HG03280 (cell line): Measurements from ENCODE around the gene NEURL4.
A peak's percentile ranks its signal among the peaks of the same experiment; 100 is the strongest.
"Not testable (repeated sequence)": the region's sequence is repeated elsewhere in the genome, so short reads cannot be mapped to it uniquely, and the experiment has no call there.

Experiments
- ATAC-seq: cut with Tn5 transposase; IDR thresholded peaks from one replicate; pipeline ENCODE4 v1.9.1; 2021; ENCODE audit warnings: mild to moderate bottlenecking, moderate library complexity; ENCODE audit not compliant: unreplicated experiment

Gene NEURL4

DNA sequence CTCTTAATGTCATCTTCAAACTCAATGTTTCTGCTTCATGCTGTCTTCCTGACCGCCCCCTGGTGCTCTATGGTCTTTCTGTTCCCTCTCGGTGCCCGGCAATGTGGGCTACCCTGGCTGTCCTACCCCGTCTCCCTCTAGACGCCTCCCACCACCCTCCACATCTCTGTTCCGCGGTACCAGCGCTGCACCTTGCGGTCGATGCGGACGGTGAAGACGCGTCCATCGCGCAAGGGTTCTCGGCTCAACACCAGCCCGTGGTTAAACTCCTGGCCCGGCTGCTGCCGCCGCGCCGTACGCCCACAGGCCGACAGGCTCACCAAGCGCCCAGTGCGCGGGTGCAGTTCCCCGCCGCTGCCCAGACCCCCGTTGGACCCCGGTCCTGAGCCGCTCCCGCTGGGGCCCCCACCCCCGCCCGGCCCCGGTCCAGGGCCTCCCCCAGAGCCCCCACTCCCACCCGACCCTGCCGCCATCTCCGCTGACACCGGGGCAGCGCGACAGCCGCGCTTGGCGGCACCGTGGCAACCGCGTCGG, at the start of gene NEURL4:
Gene NEURL4, minus strand, starts transcription at position 496 of the 534 bp plus-strand sequence. Its CDS starts 23 bp downstream, at position 473.
- ATAC-seq: peak; percentile 4

- no peak for ATAC-seq
Observed at GRCh38 chr17:7374353-7374752, 45.2 kb upstream of the NEURL4 start.

DNA sequence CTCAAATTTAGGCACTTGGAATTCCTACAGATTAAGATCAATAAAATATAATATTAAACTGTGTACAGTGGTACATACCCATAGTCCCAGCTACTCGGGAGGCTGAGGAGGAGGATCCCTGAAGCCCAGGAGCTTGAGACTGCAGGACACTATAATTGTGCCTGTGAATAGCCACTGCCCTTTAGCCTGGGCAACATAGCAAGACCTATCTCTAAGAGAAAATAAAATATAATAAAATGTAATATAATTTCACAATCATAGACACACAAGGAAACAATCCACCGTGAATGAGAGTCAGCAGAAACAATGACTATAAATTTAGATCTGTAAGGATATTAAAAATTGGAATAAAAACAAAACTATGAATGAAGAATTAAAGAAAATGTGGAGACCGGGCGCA, 41.7 kb upstream of the NEURL4 start:
- no peak for ATAC-seq

- no peak for ATAC-seq
Observed at GRCh38 chr17:7369825-7370224, 40.7 kb upstream of the NEURL4 start.

DNA sequence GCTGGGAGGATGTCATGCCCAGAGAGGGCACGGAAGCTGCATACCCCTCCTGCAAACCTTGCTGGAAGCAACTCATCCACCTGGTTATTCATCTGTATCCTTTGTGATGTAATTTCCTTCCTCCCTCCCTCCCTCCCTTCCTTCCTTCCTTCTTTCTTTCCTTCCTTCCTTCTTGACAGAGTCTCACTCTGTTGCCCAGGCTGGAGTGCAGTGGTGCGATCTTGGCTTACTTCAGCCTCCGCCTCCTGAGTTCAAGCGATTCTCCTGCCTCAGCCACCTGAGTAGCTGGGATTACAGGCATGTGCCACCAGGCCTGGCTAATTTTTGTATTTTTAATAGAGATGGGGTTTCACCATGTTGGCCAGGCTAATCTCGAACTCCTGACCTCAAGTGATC, 39.5 kb upstream of the NEURL4 start:
- ATAC-seq: not testable (repeated sequence)

- no peak for ATAC-seq
Observed at GRCh38 chr17:7367918-7368598, 38.9 kb upstream of the NEURL4 start.

DNA sequence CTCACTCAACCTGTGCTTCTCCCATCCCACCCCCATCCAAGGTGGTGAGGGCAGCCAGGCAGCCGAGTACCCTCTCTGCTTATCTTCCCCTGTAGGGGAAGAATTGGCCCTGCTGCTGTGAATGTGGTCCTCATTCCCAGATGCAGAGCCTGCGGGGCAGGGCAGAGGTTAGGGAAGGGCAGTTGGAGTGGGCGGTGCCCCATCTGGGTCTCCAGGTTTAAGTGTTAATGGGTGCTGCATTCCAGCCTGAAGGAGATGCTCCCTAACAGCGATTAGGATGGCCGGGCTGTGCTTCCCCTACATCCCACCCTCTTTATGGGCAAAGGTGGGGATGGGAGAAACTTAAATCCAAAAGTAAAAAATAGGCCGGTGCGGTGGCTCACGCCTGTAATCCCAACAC, 37.9 kb upstream of the NEURL4 start:
- no peak for ATAC-seq

GRCh38 chr17:7365963-7366362, 36.8 kb upstream of the NEURL4 start:
- not testable (repeated sequence) for ATAC-seq

DNA sequence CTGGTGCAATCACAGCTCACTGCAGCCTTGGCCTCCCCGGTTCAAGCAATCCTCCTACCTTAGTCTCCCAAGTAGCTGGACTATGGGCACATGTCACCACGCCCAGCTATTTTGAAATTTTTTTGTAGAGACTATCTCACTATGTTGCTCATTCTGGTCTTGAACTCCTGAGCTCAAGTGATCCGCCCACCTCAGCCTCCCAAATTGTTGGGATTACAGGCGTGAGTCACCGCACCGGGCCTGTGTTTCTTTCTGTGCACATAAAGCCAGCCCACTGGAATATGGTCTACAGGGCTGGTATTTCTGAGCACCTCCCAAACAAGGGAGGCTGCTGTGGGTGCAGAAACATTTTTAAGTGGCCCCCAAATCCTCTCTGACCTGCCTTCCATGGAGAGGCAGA, 34.2 kb upstream of the NEURL4 start:
- ATAC-seq: no peak

DNA sequence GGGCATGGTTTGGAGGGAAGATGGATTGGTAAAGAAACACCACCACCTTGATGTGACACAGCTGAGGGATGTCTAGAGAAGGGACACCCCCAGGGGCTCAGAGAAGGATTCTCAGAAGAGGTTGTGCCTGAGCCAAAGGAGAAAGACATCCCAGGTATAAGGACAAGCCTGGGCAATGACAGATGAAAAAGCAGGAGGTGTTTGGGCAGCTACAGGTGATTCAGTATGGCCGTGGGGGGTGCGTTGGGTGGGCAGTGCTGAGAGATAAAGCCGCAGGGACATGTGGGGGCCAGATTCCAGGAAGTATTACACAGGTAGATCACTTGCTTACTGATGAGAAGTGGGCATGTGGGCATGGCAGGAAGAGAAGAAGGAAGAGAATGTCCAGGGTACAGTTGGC, 32.8 kb upstream of the NEURL4 start:
- no peak for ATAC-seq

GRCh38 chr17:7357381-7357780, 28.2 kb upstream of the NEURL4 start:
- no peak for ATAC-seq

DNA sequence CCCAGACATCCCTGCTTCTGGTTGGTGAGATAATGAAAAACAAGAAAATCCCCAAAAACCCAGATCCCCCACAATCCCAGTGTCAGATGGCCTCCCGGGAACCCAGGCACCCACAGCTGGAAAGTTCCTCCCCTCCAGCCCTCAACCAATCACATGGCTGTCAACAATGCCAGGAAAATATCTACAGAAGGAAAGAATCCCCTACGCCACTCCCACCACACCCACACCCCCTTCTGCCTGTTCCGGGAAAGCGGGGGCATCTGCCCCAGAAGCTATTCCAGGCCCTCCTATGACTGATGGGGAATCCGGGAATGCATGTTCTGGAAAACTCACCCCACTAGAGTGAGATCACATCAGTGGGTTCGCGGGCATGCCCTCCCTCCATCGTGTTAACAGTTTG, 27.6 kb upstream of the NEURL4 start:
- ATAC-seq: no peak

GRCh38 chr17:7356072-7356549, 27.0 kb upstream of the NEURL4 start:
- no peak for ATAC-seq

- no peak for ATAC-seq
Observed at GRCh38 chr17:7355573-7355972, 26.4 kb upstream of the NEURL4 start.

DNA sequence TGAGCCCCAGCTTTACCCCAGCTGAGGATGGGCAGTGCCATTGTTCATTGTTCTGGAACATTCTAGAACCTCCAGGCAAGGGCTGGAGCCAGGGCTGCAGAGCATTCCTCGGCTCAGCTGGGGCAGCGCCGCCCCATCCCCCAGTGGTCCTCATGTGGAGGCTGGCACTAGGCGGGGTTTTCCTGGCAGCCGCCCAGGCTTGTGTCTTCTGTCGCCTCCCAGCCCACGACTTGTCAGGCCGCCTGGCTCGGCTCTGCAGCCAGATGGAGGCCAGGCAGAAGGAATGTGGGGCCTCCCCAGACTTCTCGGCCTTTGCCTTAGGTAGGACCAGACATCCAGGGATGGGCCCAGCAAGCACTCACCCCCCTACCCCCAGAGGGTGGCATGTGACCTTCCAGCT, 25.9 kb upstream of the NEURL4 start, which contains the start of gene TMEM95:
Gene TMEM95, plus strand, starts transcription at position 104 of the 400 bp plus-strand sequence. Its CDS starts 49 bp downstream, at position 153.
- no peak for ATAC-seq

- no peak for ATAC-seq
Observed at GRCh38 chr17:7354262-7354843, 25.2 kb upstream of the NEURL4 start.

- no peak for ATAC-seq
Observed at GRCh38 chr17:7352910-7353635, 23.9 kb upstream of the NEURL4 start.

DNA sequence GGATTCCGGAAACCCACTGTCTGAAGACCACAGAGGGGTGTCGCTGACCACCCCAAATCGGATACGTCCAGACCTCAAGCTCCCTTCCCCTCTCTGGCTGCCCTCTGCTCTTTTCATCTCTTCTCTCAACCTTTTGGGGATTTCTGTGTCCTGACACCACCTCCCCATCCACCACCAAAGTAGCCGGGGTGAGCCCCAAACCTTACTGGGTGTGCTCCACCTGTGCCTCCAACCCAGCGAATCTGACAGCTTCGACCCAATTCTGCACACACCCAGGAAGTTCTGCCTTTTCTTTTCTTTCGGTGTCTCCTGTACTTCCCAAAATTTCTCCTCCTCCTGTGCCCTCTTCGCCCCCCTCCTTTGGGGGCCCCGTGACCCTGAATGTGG, 23.4 kb upstream of the NEURL4 start:
- no peak for ATAC-seq

DNA sequence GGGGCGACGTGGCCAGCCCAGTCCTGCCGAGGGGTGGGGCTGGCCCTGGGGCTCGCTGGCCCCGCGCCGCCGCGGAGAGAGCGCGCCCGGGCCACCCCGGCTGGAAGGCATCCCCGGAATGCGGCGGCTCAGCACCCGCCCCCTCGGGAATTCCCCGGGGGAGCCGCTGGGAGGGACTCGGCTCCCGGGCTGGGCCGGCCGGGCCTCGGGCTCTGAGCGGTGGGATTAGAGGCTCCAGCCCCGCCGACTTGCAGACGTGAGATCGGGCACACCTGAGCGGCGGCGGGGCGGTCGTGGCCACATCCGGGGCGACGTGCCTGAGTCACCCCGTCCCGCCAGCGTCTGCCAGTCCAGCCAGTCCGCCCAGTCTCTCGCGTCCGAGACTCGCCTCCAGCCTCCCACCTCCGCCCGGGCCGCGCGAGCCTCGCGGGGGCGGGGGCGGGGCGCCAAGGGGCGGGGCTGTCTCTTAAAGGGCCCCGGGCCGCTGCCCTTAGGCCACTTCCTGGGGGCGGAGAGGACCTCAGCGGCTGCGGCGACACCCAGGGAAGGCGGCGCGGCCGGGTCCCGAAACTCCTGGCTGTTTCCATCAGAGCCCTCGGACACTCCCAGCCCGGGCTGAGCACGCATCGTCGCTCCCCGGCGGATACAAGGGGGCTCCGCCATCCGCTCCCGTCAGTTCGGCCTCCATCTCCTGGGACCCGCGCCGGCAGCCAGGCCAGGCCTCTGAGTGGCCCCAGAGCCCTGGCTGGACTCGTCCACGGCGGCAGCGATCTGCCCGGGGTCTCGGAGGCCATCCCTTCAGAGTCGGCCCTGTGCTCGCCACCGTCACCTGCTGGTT, 22.7 kb upstream of the NEURL4 start, which contains the start of gene KCTD11:
Gene KCTD11, plus strand, starts transcription at position 498 of the 838 bp plus-strand sequence.
- ATAC-seq: peak; percentile 61

DNA sequence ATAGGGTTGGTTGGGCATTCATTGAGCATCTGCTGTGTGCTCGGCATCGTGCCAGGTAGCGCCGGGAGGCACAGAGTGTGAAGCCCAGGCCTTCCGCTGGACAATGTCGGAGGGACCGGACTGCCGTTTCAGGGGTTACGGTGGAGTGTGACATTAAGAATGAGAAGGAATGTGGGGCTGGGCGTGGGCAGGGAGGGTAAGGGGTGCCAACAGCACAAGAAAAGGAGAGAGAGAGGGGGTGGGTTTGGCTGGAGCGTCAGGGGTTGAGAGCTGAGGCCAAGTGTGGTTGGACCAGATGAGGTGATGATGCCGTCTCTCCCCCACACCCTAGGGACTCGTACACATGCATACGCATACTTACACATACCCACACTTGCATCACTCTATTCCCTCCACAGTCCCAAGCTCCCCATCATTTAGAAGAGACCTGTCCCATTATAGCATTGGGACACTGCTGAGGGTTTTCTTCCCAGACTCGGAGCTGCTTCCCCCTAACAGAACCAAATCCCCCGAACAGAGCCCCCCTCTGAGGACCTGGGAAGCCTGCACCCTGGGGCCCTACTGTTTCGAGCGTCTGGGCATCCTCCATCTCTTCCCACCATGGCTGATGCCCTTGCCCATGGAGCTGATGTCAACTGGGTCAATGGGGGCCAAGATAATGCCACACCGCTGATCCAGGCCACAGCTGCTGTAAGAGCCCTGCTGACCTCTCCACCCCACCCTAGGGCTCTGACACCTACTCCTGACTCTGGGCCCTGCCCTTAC, 19.5 kb upstream of the NEURL4 start:
- no peak for ATAC-seq
